Activated naive CD4-positive, alpha-beta T cell treated with anti-CD3 and anti-CD28 coated beads, Interleukin-2, amount 50 U/mL, for 72 hours (primary cell): ENCODE data around the gene RAG2. TPM values are rescaled to one million over a fixed set of nuclear protein-coding genes. Genes with fewer than 3 reads are reported as not detected.

Experiments used
- ATAC-seq, 2 donors: fragments of 150-1000 bp; cut with Tn5 transposase; 2 replicates each; pipeline ENCODE4 v1.10.0; 2021; ENCODE audit warnings: mild to moderate bottlenecking in 2 of 2, moderate library complexity in 2 of 2
- DNase-seq, 2 donors: peaks; one replicate each; pipeline ENCODE4 v3.0.0; 2021 to 2022; ENCODE audit warnings: low spot score in 2 of 2
- H3K27ac Mint-ChIP-seq, 2 donors: one replicate each; pipeline ENCODE4 v1.8.0; 2022; ENCODE audit warnings: mild to moderate bottlenecking in 2 of 2, mixed read lengths in 2 of 2
- H3K36me3 Mint-ChIP-seq, 2 donors: one replicate each; pipeline ENCODE4 v1.8.0; 2022; ENCODE audit warnings: mixed read lengths in 2 of 2
- H3K9me3 Mint-ChIP-seq, 2 donors: one replicate each; pipeline ENCODE4 v1.8.0; 2022; ENCODE audit warnings: mixed read lengths in 2 of 2
- total RNA-seq, 2 donors: library from RNA; stranded (reverse); gene quantifications; one replicate each; pipeline ENCODE4 v1.2.3, GENCODE V29; 2022

RAG2 gene
- total RNA-seq, 2 donors from 2014 or later: not detected

DNA sequence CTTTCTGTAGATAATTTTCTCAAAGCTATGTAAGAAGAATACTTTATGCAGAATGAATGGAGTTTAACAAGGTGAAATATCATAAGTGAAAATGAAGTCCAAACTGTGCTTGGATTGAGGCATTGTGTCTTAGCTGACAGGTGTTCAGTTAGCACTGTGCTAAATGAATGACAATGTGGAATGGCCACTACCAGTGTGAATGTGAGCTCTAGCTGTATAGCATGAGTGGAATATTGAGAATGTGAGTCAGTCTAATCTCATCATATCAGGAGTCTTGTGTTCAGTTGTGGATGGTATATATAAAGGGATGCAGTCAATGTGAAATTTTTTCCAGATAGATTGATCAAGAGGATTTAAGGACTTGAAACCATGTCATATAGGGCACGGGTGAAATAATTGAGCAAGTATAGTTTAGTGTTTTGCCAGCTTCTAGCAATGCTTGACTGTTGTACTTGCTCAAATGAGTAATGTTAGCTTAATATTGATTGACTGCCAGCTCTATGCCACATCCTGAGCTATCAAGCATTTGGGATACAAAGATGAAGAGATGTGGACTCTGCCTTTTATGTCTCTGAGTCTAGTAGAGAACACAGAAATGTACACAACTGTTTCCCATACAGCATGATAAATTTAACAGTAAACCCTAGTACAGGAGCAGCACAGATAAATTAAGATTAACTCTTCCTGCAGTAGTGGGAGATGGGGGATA, 10.6 kb upstream of the RAG2 start:
- Mint-ChIP-seq H3K27ac (no peak overlapping the region), H3K36me3 (no peaks in the 10 kb centered on the region), H3K9me3 (no peaks in the 10 kb centered on the region)
- DNase-seq (no peak), ATAC-seq (no peak)

DNA sequence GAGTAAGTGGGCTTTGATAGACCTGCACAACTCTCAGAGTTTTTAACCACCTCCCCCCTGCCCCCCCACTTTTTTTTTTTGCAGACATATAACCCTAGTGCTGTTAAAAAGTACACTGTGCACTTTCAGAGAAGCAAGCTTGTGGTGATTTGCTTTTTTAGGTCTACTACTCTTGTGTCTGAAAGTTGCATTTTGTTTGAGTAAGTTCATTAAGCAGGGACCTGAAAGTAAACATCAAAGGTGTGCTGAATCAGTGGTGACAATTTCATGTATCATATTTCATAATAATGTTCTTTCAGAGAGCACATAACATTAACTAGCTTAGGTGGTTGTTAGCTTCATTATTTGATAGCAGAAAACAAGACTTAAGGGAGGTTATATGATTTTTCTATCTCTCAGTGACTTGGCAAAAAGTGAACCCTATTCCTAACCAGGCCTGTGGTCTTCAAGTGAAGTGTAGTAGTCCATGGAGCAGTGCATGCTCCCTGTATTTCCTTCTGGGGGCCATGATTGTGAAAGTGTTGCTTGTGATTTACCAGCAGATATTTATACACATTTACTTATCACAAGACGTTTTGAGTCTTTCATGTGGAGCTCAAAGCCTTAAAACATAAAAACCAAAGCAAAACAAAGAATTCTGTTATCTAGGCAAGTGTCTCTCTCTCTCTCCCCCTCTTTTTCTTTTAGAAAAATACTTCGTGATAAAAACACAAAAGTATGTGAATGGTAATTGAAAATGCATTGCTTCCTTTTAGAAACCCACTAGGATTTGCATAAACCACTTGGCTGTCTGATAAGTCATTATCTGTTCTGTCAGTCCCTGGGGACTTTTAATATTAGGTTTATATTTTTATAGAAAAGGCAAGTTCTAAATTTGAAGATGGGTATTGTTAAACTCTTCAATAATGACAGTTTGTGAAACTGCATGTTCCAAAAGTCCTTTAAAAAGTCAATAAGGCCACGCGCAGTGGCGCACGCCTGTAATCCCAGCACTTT, 7.5 kb upstream of the RAG2 start:
- Mint-ChIP-seq H3K36me3 (no peaks in the 10 kb centered on the region), H3K9me3 (no peaks in the 10 kb centered on the region), H3K27ac (no peak overlapping the region)
- peak in 1 of 2 donors; percentile 32 for ATAC-seq
- DNase-seq: no peak

DNA sequence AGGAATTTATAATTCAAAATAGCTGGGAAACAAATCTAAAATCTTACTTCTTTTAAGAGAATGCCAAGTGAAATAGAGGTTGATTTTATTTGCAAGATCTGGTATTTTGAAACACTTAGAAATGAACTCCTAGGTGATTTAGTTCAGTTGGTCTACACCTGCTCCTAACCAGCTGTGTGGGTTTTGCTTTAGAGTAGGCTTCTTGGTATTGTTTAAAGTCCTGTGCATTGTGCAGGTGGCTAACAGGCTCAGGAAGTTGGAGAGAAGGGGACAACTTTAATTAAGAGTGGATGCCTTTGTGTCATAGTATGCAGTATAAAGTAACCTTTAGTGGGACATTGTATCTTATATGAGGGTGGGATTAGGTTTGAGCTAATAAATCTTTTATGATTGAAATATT, 4.1 kb upstream of the RAG2 start:
- no peak overlapping the region for H3K27ac Mint-ChIP-seq
- H3K9me3 Mint-ChIP-seq: no peaks in the 10 kb centered on the region
- no peak for DNase-seq
- no peaks in the 10 kb centered on the region for H3K36me3 Mint-ChIP-seq
- no peak for ATAC-seq

DNA sequence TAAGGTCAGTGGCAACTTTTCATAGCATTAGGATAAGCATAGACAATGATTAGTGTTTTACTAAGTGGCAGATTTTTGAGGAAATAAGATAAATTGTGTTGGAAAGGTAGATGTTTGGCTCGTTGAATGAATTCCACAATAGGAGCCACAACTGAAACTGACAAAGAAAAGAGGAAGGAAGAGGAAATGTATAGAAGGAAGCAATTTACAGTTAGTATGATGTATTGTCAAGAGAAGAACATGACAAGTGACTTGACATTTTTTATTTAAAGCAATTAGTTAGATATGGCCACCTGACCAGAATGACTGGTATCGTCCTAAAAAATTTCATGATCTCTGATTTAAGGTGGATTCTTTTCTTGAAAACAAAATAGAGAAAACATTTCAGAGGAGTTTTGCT, 3.1 kb upstream of the RAG2 start:
- Mint-ChIP-seq H3K9me3 (no peaks in the 10 kb centered on the region), H3K27ac (no peak overlapping the region), H3K36me3 (no peaks in the 10 kb centered on the region)
- DNase-seq (no peak), ATAC-seq (no peak)

DNA sequence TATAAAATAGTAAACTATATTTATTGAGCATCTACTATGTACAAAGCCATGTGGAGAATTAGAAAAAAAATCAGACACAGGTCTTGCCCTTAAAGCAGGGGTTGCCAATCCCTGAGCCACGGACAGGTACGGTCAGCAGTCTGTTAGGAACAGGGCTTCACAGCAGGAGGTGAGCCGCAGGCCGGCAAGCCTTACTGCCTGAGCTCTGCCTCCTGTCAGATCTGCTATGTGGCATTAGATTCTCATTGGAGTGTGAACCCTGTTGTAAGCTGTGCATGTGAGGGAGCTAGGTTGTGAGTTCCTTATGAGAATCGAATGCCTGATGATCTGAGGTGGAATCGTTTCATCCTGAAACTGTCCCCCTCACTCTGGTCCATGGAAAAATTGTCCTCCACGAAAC, 2.1 kb upstream of the RAG2 start:
- no peaks in the 10 kb centered on the region for H3K36me3 Mint-ChIP-seq
- ATAC-seq (no peak), DNase-seq (no peak)
- no peak overlapping the region for H3K27ac Mint-ChIP-seq
- no peaks in the 10 kb centered on the region for H3K9me3 Mint-ChIP-seq

DNA sequence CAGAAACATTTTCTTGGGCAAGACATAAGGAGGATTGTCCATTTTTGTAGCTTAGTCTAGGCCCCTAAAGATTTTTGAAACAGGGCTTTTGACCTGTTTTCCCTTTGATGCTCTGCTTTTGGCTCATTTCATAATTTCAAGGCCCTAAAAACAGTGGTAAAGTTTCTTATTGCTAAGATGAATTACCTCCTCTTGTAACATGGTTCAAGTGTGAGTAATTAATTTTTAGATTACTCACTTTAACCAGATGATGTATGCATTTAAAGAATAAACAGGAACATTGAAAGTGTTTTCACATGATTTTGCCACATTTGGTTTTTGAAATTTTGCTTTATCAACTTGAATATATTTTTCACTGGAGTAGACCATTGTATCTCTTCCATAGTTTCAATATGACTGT, 1.2 kb downstream of the RAG2 start:
- peak; percentile 33 to 69 for ATAC-seq

DNA sequence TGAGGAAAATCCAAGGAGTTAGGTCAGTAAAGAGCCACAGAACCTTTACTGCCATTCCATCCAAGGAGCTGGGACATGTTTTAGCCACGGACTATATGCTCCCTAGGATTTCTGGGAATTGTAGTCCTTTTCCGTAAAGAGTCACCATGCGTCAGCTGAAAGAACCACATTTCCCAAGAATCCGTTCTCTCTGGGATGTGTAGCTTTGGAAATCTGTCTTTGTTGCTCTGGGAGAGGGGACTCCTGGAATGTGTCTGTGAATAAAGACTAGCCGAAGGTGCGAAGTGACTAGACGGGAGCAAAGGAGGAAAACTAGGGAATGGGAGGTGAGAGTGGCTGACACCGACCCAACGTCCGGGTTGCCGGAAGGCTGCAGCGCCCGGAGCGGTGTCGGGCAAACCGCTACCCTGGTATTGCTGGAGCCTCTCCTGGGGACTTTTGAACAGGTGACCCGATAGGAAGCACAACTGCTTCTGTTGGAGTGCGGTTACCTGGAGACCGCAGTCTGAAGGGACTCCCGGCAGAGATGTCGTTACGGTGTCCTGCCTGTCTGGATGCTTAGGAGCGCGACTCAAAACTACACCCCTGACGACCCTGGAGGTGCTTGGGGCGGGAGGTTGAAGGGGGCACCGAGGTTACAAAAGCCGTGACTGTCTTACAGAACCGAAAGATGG, 3.6 kb downstream of the RAG2 start, which contains the start of gene IFTAP:
Gene IFTAP, plus strand, starts transcription at position 187 of the 674 bp plus-strand sequence. CDS start 15,602 bp downstream, outside the sequence.
- H3K9me3 Mint-ChIP-seq: no peaks in the 10 kb centered on the region
- no peaks in the 10 kb centered on the region for H3K36me3 Mint-ChIP-seq
- peak within 1 kb of the TSS; percentile 31 to 44 for H3K27ac Mint-ChIP-seq
- peak; percentile 25 to 57 for DNase-seq
- ATAC-seq: peak; percentile 67 to 76

More for the DNA sequence above, 1.2 kb downstream of the RAG2 start:
- Mint-ChIP-seq H3K9me3 (no peaks in the 10 kb centered on the region), H3K36me3 (no peaks in the 10 kb centered on the region), H3K27ac (no peak overlapping the region)
- no peak for DNase-seq

DNA sequence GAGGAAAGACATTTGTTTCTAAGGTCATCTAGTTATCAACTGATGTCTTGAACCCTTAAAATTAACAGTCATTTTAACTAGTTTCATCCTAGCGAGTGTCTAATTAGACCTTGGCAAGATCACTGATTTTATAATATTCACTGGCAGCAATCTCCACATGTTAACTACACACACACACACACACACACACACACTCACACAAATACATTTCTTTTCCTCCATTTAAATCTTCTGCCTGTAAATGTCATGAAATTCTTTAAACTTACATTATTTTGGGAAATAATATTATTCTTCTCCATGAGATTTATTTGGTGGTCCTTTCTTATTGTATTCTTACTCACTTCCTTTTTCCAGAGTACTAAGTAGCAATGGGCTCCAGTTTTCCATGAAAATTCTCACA, 6.6 kb downstream of the RAG2 start:
- Mint-ChIP-seq H3K27ac (no peak overlapping the region), H3K9me3 (no peaks in the 10 kb centered on the region), H3K36me3 (no peaks in the 10 kb centered on the region)
- no peak for DNase-seq
- no peak for ATAC-seq

DNA sequence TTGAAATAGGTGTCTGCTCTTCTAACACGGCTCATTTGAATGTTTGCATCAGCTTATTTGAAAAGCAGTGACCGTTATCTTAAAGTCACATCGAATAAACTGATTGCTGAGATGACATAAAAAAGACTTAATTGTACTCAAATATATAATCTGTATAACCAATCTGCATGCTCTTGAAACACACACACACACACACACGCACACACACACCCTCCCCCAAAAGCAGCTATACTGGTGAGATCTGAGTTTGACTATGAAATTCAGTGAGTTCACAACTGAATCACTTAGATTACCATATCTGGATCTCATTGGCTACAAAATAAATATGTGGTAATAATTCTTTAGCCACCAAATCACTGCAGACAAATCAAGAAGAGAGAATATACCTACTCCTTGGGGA, 7.5 kb downstream of the RAG2 start:
- Mint-ChIP-seq H3K9me3 (no peaks in the 10 kb centered on the region), H3K36me3 (no peaks in the 10 kb centered on the region), H3K27ac (no peak overlapping the region)
- DNase-seq (no peak), ATAC-seq (no peak)

DNA sequence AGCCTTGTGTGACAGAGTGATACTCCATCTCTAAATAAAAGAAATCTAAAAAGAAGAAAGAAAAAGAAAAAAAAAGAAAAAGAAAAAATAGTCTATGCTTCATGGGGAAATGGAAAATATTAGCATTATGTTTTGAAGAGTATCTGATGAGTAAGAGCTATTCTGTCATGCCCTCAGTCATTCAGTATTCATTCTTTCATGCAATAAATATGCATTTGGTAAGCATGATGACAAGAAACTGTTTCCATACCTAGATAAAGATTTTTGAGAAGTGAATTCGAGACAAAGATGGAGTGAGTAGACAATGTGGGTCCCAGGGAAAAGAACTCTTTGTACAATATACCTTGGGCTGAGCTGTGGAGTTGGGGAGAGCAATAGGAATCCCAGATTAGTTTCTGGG, 9.9 kb downstream of the RAG2 start:
- Mint-ChIP-seq H3K36me3 (no peaks in the 10 kb centered on the region), H3K27ac (no peak overlapping the region), H3K9me3 (no peaks in the 10 kb centered on the region)
- DNase-seq (no peak), ATAC-seq (no peak)

DNA sequence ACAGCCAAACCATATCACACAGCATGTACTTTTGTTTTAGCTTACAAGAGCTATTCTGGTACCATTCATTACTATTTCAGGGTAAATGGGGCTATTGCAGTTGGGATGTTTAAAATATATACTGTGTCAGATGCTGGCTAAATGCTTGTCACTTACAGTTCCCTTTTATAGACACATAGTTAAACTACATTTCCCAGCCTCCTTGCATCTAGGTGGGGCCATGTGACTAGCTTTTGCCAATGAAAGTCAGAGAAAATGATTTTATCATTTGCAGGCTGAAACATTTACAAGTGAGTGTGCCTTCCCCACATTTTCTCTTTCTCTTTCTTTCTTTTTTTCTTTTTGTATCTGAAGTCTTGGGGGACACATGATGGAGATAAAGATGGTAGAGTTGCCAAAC, 11.5 kb downstream of the RAG2 start:
- no peak overlapping the region for H3K27ac Mint-ChIP-seq
- no peak for DNase-seq
- ATAC-seq: no peak
- H3K9me3 Mint-ChIP-seq: peaks cover 7% of the 10 kb centered on the region in 2 donors
- no peaks in the 10 kb centered on the region for H3K36me3 Mint-ChIP-seq

DNA sequence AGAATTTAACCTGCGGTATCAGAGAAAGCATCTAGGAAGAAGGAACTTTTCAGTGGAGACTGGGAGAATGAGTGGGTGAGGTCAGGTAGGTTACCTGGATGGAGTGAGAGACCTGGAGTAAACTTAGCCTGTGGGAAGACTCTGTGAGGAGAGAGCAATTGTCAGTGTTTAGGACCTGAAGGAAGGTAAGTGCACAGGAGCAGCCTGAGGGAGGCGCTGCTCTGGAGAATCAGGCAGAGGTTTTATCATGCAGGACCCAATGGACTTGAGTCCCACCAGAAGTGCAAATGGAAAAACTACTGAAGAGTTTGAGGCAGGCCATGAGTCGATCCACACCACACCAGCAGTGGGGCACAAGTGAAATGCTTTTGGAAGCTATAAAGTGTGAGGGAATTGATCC, 14.4 kb downstream of the RAG2 start:
- ATAC-seq (no peak), DNase-seq (no peak)
- H3K27ac Mint-ChIP-seq: no peak overlapping the region
- H3K36me3 Mint-ChIP-seq: no peaks in the 10 kb centered on the region
- peaks cover 7% of the 10 kb centered on the region in 2 donors for H3K9me3 Mint-ChIP-seq

DNA sequence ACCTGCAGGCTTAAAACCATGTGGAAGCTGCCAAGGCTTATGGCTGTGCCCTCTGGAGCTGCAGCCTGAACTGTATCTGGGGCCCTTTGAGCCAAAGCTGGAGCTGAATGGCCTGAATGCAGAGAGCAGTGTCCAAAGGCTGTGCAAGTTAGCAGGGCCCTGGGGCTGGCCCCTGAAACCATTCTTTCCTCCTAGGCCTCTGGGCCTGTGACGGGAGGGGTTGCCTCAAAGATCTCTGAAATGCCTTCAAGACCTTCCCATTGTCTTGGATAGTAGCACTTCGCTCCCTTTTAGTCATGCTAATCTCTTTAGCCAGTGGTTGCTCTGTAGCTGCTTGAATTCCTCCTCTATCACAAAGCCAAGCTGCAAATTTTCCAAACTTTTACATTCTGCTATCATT, 16.5 kb downstream of the RAG2 start:
- Mint-ChIP-seq H3K36me3 (no peaks in the 10 kb centered on the region), H3K27ac (no peak overlapping the region), H3K9me3 (peaks cover 7% of the 10 kb centered on the region in 2 donors)
- ATAC-seq (no peak), DNase-seq (no peak)

DNA sequence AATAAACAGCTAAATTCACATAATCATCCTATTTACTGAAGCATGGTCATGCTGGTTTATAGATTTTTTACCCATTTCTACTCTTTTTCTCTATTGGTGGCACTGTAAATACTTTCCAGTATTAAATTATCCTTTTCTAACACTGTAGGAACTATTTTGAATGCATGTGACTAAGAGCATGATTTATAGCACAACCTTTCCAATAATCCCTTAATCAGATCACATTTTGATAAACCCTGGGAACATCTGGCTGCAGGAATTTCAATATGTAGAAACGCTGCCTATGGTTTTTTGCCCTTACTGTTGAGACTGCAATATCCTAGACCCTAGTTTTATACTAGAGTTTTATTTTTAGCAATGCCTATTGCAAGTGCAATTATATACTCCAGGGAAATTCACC, 19.6 kb downstream of the RAG2 start:
- DNase-seq (no peak), ATAC-seq (no peak)
- Mint-ChIP-seq H3K9me3 (peaks cover 7% of the 10 kb centered on the region in 2 donors), H3K36me3 (peaks cover 0 to 5% of the 10 kb centered on the region in 2 donors), H3K27ac (no peak overlapping the region)

DNA sequence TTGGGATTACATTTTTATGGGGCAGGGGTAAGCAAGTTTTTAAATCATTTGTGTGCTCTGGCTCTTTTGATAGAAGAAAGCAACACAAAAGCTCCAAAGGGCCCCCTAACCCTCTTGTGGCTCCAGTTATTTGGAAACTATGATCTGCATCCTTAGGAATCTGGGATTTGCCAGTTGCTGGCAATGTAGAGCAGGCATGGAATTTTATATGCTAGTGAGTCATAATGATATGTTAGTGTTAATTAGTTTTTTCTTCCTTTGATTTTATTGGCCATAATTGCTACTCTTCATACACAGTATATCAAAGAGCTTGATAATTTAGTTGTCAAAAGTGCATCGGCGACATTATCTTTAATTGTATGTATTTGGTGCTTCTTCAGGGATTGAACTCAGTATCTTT, 20.2 kb downstream of the RAG2 start:
- Mint-ChIP-seq H3K36me3 (peaks cover 0 to 5% of the 10 kb centered on the region in 2 donors), H3K27ac (no peak overlapping the region), H3K9me3 (peaks cover 7% of the 10 kb centered on the region in 2 donors)
- DNase-seq: no peak
- ATAC-seq: no peak

DNA sequence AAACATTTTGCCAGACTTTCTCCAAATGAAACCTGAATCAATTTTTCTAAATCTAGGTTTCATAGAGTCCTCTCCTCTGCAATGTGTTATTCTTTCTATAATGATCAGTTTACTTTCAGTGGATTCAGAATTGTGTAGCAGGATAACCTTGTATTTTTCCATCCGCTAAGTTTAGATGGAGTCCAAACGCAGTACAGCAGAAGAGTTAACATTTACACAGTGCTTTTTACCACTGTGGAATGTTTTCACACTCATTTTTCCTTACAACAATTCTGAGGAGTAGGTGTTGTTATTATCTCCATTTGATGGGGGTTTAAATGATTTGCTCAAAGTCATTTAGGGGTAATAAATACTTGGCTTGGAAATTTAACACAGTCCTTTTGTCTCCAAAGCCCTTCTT, 20.7 kb downstream of the RAG2 start:
- Mint-ChIP-seq H3K9me3 (peaks cover 7% of the 10 kb centered on the region in 2 donors), H3K27ac (no peak overlapping the region), H3K36me3 (peaks cover 0 to 5% of the 10 kb centered on the region in 2 donors)
- ATAC-seq (no peak), DNase-seq (no peak)

DNA sequence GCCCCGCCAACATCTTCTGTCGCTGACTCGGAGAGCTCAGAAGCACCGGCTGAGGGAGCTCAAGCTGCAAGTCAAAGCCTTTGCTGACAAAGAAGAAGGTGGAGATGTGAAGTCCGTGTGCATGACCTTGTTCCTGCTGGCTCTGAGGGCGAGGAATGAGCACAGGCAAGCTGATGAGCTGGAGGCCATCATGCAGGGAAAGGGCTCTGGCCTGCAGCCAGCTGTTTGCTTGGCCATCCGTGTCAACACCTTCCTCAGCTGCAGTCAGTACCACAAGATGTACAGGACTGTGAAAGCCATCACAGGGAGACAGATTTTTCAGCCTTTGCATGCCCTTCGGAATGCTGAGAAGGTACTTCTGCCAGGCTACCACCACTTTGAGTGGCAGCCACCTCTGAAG, 23.6 kb downstream of the RAG2 start:
- Mint-ChIP-seq H3K9me3 (no peaks in the 10 kb centered on the region), H3K27ac (no peak overlapping the region), H3K36me3 (peaks cover 0 to 5% of the 10 kb centered on the region in 2 donors)
- ATAC-seq: no peak
- no peak for DNase-seq
